Activated CD4-positive, alpha-beta T cell treated with anti-CD3 and anti-CD28 coated beads for 36 hours (primary cell): ENCODE results near the gene ARHGEF17. TPM values are rescaled to one million over a fixed set of nuclear protein-coding genes. Genes with fewer than 3 reads are reported as not detected.

ENCODE experiments used
- ATAC-seq: fragments of 200-7000 bp; cut with Tn5 transposase; one replicate; pipeline ENCODE4 v1.10.0; 2021; ENCODE audit warnings: mild to moderate bottlenecking, moderate library complexity
- CTCF ChIA-PET: fragments of 350-600 bp; sonication (Branson Sonifier 250); formaldehyde crosslinking; loops from one replicate; lab custom pipeline; 2021; ENCODE audit warnings: antibody characterized with exemption; lab: Charles Lee
- POLR2A ChIA-PET: fragments of 350-600 bp; sonication (Branson Sonifier 250); formaldehyde crosslinking; loops from one replicate; lab custom pipeline; 2021; ENCODE audit warnings: antibody characterized with exemption, inconsistent platforms; lab: Charles Lee
- DNase-seq: peaks from one replicate; pipeline ENCODE4 v3.0.0-alpha.2; 2020
- H3K27ac Mint-ChIP-seq: one replicate; pipeline ENCODE4 v1.8.0; 2021; ENCODE audit warnings: mixed read lengths
- H3K27me3 Mint-ChIP-seq: one replicate; pipeline ENCODE4 v1.8.0; 2021; ENCODE audit warnings: mixed read lengths
- H3K36me3 Mint-ChIP-seq: one replicate; pipeline ENCODE4 v1.8.0; 2021; ENCODE audit warnings: low read depth, mixed read lengths
- H3K4me1 Mint-ChIP-seq: one replicate; pipeline ENCODE4 v1.8.0; 2021; ENCODE audit warnings: mixed read lengths
- H3K4me3 Mint-ChIP-seq: one replicate; pipeline ENCODE4 v1.8.0; 2021; ENCODE audit warnings: mild to moderate bottlenecking, moderate library complexity, mixed read lengths
- H3K9me3 Mint-ChIP-seq: one replicate; pipeline ENCODE4 v1.8.0; 2021; ENCODE audit warnings: low read depth, mixed read lengths
- intact Hi-C, 2 experiments: fragments of 100-400 bp; cut with DNase I in 1 of 2; cut with micrococcal nuclease in 1 of 2; formaldehyde crosslinking; loops; one replicate each; pipeline versions ENCODE4 v1.14.2 to v1.15.1; 2022 to 2024; cut with DNase I, micrococcal nuclease
- total RNA-seq, 2 experiments: library from RNA; stranded (reverse); gene quantifications; one replicate each; pipeline ENCODE4 v1.2.3, GENCODE V29; 2021

Gene ARHGEF17
- total RNA-seq, 2 experiments from 2014 or later, result 0.05 TPM; not detected in 1

- no peaks in the 10 kb centered on the region for H3K27me3 Mint-ChIP-seq
- POLR2A ChIA-PET, result interaction anchor here (0.7 kb wide), 1 partner anchor 555 kb away, joined by 3 read pairs; no protein-coding TSS in a partner anchor
- peak overlapping the region; percentile 92 for H3K4me3 Mint-ChIP-seq
- peaks cover 5% of the 10 kb centered on the region for H3K36me3 Mint-ChIP-seq
- H3K9me3 Mint-ChIP-seq, result no peaks in the 10 kb centered on the region
- ATAC-seq, result peak; percentile 56
- CTCF ChIA-PET, result interaction anchor here (0.6 to 1.6 kb wide), 3 partner anchors 13 to 1899 kb away, joined by 3 to 10 read pairs (median 3); no protein-coding TSS in a partner anchor
- H3K4me1 Mint-ChIP-seq, result peaks cover 37% of the 10 kb centered on the region
- intact Hi-C loops, result loop anchor here (1.0 to 2.0 kb wide), 14 partner anchors 16 to 1154 kb away; partner anchors contain the start of genes FAM168A (in 2 of the 2), ATG16L2 (in 1 of the 2), C2CD3 (in 1 of the 2) and COA4 (in 1 of the 2)
- peak overlapping the region; percentile 93 for H3K27ac Mint-ChIP-seq
- DNase-seq, result peak; percentile 80
Observed at GRCh38 chr11:73376803-73377629, 68.9 kb downstream of the ARHGEF17 start.

GRCh38 chr11:73379189-73379880, 71.3 kb downstream of the ARHGEF17 start:
- H3K4me1 Mint-ChIP-seq, result peaks cover 57% of the 10 kb centered on the region
- ChIA-PET POLR2A (interaction anchor here (0.6 kb wide), 1 partner anchor 14 kb away, joined by 3 read pairs; no protein-coding TSS in a partner anchor), CTCF (interaction anchor here (0.6 to 1.3 kb wide), 5 partner anchors 14 to 267 kb away, joined by 3 read pairs; partner anchors contain the start of gene PLEKHB1)
- H3K9me3 Mint-ChIP-seq, result no peaks in the 10 kb centered on the region
- intact Hi-C loops, result no loop called here
- ATAC-seq (no peak), DNase-seq (no peak)
- H3K36me3 Mint-ChIP-seq, result peaks cover 5% of the 10 kb centered on the region
- H3K4me3 Mint-ChIP-seq, result no peak overlapping the region
- no peaks in the 10 kb centered on the region for H3K27me3 Mint-ChIP-seq
- H3K27ac Mint-ChIP-seq, result no peak overlapping the region

- H3K27ac Mint-ChIP-seq, result no peak overlapping the region
- no peaks in the 10 kb centered on the region for H3K27me3 Mint-ChIP-seq
- H3K4me3 Mint-ChIP-seq, result no peak overlapping the region
- H3K4me1 Mint-ChIP-seq, result peaks cover 65% of the 10 kb centered on the region
- DNase-seq, result no peak
- POLR2A ChIA-PET, result no interaction called here
- CTCF ChIA-PET, result no interaction called here
- H3K9me3 Mint-ChIP-seq, result no peaks in the 10 kb centered on the region
- H3K36me3 Mint-ChIP-seq, result peaks cover 5% of the 10 kb centered on the region
- no peak for ATAC-seq
- intact Hi-C loops, result no loop called here
Observed at GRCh38 chr11:73380331-73380730, 72.3 kb downstream of the ARHGEF17 start.

- intact Hi-C loops, result no loop called here
- H3K4me3 Mint-ChIP-seq, result no peak overlapping the region
- H3K9me3 Mint-ChIP-seq, result no peaks in the 10 kb centered on the region
- ATAC-seq, result no peak
- H3K27me3 Mint-ChIP-seq, result no peaks in the 10 kb centered on the region
- peaks cover 66% of the 10 kb centered on the region for H3K4me1 Mint-ChIP-seq
- no peak overlapping the region for H3K27ac Mint-ChIP-seq
- POLR2A ChIA-PET, result no interaction called here
- DNase-seq, result no peak
- peaks cover 5% of the 10 kb centered on the region for H3K36me3 Mint-ChIP-seq
- CTCF ChIA-PET, result no interaction called here
Observed at GRCh38 chr11:73380897-73381410, 72.9 kb downstream of the ARHGEF17 start.

GRCh38 chr11:73381589-73381988, 73.5 kb downstream of the ARHGEF17 start:
- intact Hi-C loops, result no loop called here
- no peaks in the 10 kb centered on the region for H3K9me3 Mint-ChIP-seq
- H3K27me3 Mint-ChIP-seq, result no peaks in the 10 kb centered on the region
- CTCF ChIA-PET, result interaction anchor here (0.8 kb wide), 1 partner anchor 17 kb away, joined by 3 read pairs; no protein-coding TSS in a partner anchor
- ATAC-seq (no peak), DNase-seq (no peak)
- H3K4me3 Mint-ChIP-seq, result no peak overlapping the region
- POLR2A ChIA-PET, result no interaction called here
- peaks cover 5% of the 10 kb centered on the region for H3K36me3 Mint-ChIP-seq
- H3K4me1 Mint-ChIP-seq, result peaks cover 69% of the 10 kb centered on the region
- no peak overlapping the region for H3K27ac Mint-ChIP-seq

GRCh38 chr11:73382183-73382582, 74.1 kb downstream of the ARHGEF17 start:
- peaks cover 2% of the 10 kb centered on the region for H3K36me3 Mint-ChIP-seq
- ATAC-seq, result no peak
- no peaks in the 10 kb centered on the region for H3K27me3 Mint-ChIP-seq
- no peak overlapping the region for H3K27ac Mint-ChIP-seq
- no peaks in the 10 kb centered on the region for H3K9me3 Mint-ChIP-seq
- POLR2A ChIA-PET, result no interaction called here
- intact Hi-C loops, result no loop called here
- DNase-seq, result peak; percentile 4
- H3K4me1 Mint-ChIP-seq, result peaks cover 71% of the 10 kb centered on the region
- H3K4me3 Mint-ChIP-seq, result no peak overlapping the region
- CTCF ChIA-PET, result interaction anchor here (0.8 to 1.9 kb wide), 2 partner anchors 17 to 31 kb away, joined by 3 to 10 read pairs; no protein-coding TSS in a partner anchor

GRCh38 chr11:73382747-73383146, 74.7 kb downstream of the ARHGEF17 start:
- Mint-ChIP-seq H3K4me3 (no peak overlapping the region), H3K4me1 (peaks cover 68% of the 10 kb centered on the region), H3K27ac (no peak overlapping the region), H3K9me3 (no peaks in the 10 kb centered on the region), H3K36me3 (no peaks in the 10 kb centered on the region), H3K27me3 (no peaks in the 10 kb centered on the region)
- ChIA-PET POLR2A (interaction anchor here (1.4 kb wide), 1 partner anchor 13 kb away, joined by 3 read pairs; no protein-coding TSS in a partner anchor), CTCF (interaction anchor here (1.9 kb wide), 1 partner anchor 32 kb away, joined by 10 read pairs; no protein-coding TSS in a partner anchor)
- ATAC-seq, result no peak
- intact Hi-C loops, result no loop called here
- DNase-seq, result no peak

- Mint-ChIP-seq H3K27me3 (no peaks in the 10 kb centered on the region), H3K4me3 (no peak overlapping the region), H3K9me3 (no peaks in the 10 kb centered on the region), H3K36me3 (no peaks in the 10 kb centered on the region), H3K4me1 (peaks cover 61% of the 10 kb centered on the region), H3K27ac (peak overlapping the region; percentile 42)
- ChIA-PET CTCF (interaction anchor here (0.9 to 2.1 kb wide), 3 partner anchors 32 to 187 kb away, joined by 4 to 10 read pairs (median 7); no protein-coding TSS in a partner anchor), POLR2A (interaction anchor here (1.4 kb wide), 1 partner anchor 12 kb away, joined by 3 read pairs; no protein-coding TSS in a partner anchor)
- ATAC-seq (no peak), DNase-seq (peak; percentile 5)
- intact Hi-C loops, result no loop called here
Observed at GRCh38 chr11:73383249-73384124, 75.4 kb downstream of the ARHGEF17 start.

- ATAC-seq (no peak), DNase-seq (no peak)
- H3K4me3 Mint-ChIP-seq, result no peak overlapping the region
- CTCF ChIA-PET, result interaction anchor here (0.9 to 2.8 kb wide), 3 partner anchors 15 to 186 kb away, joined by 4 to 12 read pairs (median 7); no protein-coding TSS in a partner anchor
- peak overlapping the region; percentile 16 for H3K27ac Mint-ChIP-seq
- H3K27me3 Mint-ChIP-seq, result no peaks in the 10 kb centered on the region
- H3K4me1 Mint-ChIP-seq, result peaks cover 59% of the 10 kb centered on the region
- intact Hi-C loops, result no loop called here
- POLR2A ChIA-PET, result no interaction called here
- H3K9me3 Mint-ChIP-seq, result no peaks in the 10 kb centered on the region
- H3K36me3 Mint-ChIP-seq, result no peaks in the 10 kb centered on the region
Observed at GRCh38 chr11:73384125-73384441, 76.0 kb downstream of the ARHGEF17 start.

GRCh38 chr11:73384531-73384871, 76.4 kb downstream of the ARHGEF17 start:
- Mint-ChIP-seq H3K9me3 (no peaks in the 10 kb centered on the region), H3K36me3 (no peaks in the 10 kb centered on the region), H3K4me1 (peaks cover 58% of the 10 kb centered on the region), H3K4me3 (no peak overlapping the region), H3K27ac (peak overlapping the region; percentile 24), H3K27me3 (no peaks in the 10 kb centered on the region)
- ChIA-PET CTCF (interaction anchor here (0.6 to 2.8 kb wide), 8 partner anchors 14 to 598 kb away, joined by 3 to 12 read pairs (median 4); partner anchors contain the start of gene UCP2), POLR2A (interaction anchor here (0.6 kb wide), 1 partner anchor 810 kb away, joined by 3 read pairs; no protein-coding TSS in a partner anchor)
- ATAC-seq, result peak; percentile 3
- DNase-seq, result no peak
- intact Hi-C loops, result no loop called here
